ENCODE measurements around the gene PNMA8C. TPM values are rescaled to one million over a fixed set of nuclear protein-coding genes. Genes with fewer than 3 reads are reported as not detected.
"Not testable (repeated sequence)": the region's sequence is repeated elsewhere in the genome, so short reads cannot be mapped to it uniquely, and the experiment has no call there.

PNMA8C gene
- total RNA-seq, 1 donor from 2014 or later = not detected

- no peak for DNase-seq (ENCODE audit: extremely low read depth, low read depth, low spot score)
Observed at GRCh38 chr19:46448601-46449000, 19.9 kb upstream of the PNMA8C start.

GRCh38 chr19:46447824-46448223 lies 19.1 kb upstream of the PNMA8C start:
- no peak for DNase-seq (ENCODE audit: extremely low read depth, low read depth, low spot score)

- no peak for DNase-seq (ENCODE audit: extremely low read depth, low read depth, low spot score)
Observed at GRCh38 chr19:46447006-46447405, 18.3 kb upstream of the PNMA8C start.

GRCh38 chr19:46446021-46446420 lies 17.3 kb upstream of the PNMA8C start:
- no peak for DNase-seq (ENCODE audit: extremely low read depth, low read depth, low spot score)

- DNase-seq (ENCODE audit: extremely low read depth, low read depth, low spot score) = no peak
Observed at GRCh38 chr19:46442808-46443450, 14.2 kb upstream of the PNMA8C start.

GRCh38 chr19:46441866-46442265 lies 13.1 kb upstream of the PNMA8C start:
- DNase-seq (ENCODE audit: extremely low read depth, low read depth, low spot score) = no peak

- DNase-seq (ENCODE audit: extremely low read depth, low read depth, low spot score) = not testable (repeated sequence)
Observed at GRCh38 chr19:46435689-46436088, 7.0 kb upstream of the PNMA8C start.

GRCh38 chr19:46435009-46435408 lies 6.3 kb upstream of the PNMA8C start:
- no peak for DNase-seq (ENCODE audit: extremely low read depth, low read depth, low spot score)

- not testable (repeated sequence) for DNase-seq (ENCODE audit: extremely low read depth, low read depth, low spot score)
Observed at GRCh38 chr19:46433470-46433869, 4.7 kb upstream of the PNMA8C start.

GRCh38 chr19:46431824-46432223 lies 3.1 kb upstream of the PNMA8C start:
- DNase-seq (ENCODE audit: extremely low read depth, low read depth, low spot score) = no peak

GRCh38 chr19:46429999-46430398 lies 1.3 kb upstream of the PNMA8C start:
- DNase-seq (ENCODE audit: extremely low read depth, low read depth, low spot score) = no peak

GRCh38 chr19:46427518-46428045 lies 1.2 kb downstream of the PNMA8C start:
- no peak for DNase-seq (ENCODE audit: extremely low read depth, low read depth, low spot score)

- DNase-seq (ENCODE audit: extremely low read depth, low read depth, low spot score) = no peak
Observed at GRCh38 chr19:46426506-46427162, 2.1 kb downstream of the PNMA8C start.

- DNase-seq (ENCODE audit: extremely low read depth, low read depth, low spot score) = no peak
Observed at GRCh38 chr19:46426035-46426505, 2.7 kb downstream of the PNMA8C start.

GRCh38 chr19:46423188-46423587 lies 5.5 kb downstream of the PNMA8C start:
- DNase-seq (ENCODE audit: extremely low read depth, low read depth, low spot score) = no peak

- no peak for DNase-seq (ENCODE audit: extremely low read depth, low read depth, low spot score)
Observed at GRCh38 chr19:46422344-46422743, 6.4 kb downstream of the PNMA8C start.

- no peak for DNase-seq (ENCODE audit: extremely low read depth, low read depth, low spot score)
Observed at GRCh38 chr19:46420056-46420455, 8.7 kb downstream of the PNMA8C start.

GRCh38 chr19:46415804-46416709 lies 12.7 kb downstream of the PNMA8C start:
- DNase-seq (ENCODE audit: extremely low read depth, low read depth, low spot score) = not testable (repeated sequence)

- DNase-seq (ENCODE audit: extremely low read depth, low read depth, low spot score) = not testable (repeated sequence)
Observed at GRCh38 chr19:46414899-46415298, 13.8 kb downstream of the PNMA8C start.

- no peak for DNase-seq (ENCODE audit: extremely low read depth, low read depth, low spot score)
Observed at GRCh38 chr19:46413262-46414031, 15.3 kb downstream of the PNMA8C start, which contains the start of gene CCDC8. CCDC8 (minus strand) TSS chr19:46413564; CDS start chr19:46412810, 754 bp downstream.
